GM19438 (cell line): ENCODE measurements around the gene CDX2.
"Not testable (repeated sequence)": the region's sequence is repeated elsewhere in the genome, so short reads cannot be mapped to it uniquely, and the experiment has no call there.

Experiments
- ATAC-seq: cut with Tn5 transposase; IDR thresholded peaks from one replicate; pipeline ENCODE4 v1.9.1; 2021; ENCODE audit warnings: low read depth; ENCODE audit not compliant: unreplicated experiment

Gene CDX2, protein sequence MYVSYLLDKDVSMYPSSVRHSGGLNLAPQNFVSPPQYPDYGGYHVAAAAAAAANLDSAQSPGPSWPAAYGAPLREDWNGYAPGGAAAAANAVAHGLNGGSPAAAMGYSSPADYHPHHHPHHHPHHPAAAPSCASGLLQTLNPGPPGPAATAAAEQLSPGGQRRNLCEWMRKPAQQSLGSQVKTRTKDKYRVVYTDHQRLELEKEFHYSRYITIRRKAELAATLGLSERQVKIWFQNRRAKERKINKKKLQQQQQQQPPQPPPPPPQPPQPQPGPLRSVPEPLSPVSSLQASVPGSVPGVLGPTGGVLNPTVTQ

DNA sequence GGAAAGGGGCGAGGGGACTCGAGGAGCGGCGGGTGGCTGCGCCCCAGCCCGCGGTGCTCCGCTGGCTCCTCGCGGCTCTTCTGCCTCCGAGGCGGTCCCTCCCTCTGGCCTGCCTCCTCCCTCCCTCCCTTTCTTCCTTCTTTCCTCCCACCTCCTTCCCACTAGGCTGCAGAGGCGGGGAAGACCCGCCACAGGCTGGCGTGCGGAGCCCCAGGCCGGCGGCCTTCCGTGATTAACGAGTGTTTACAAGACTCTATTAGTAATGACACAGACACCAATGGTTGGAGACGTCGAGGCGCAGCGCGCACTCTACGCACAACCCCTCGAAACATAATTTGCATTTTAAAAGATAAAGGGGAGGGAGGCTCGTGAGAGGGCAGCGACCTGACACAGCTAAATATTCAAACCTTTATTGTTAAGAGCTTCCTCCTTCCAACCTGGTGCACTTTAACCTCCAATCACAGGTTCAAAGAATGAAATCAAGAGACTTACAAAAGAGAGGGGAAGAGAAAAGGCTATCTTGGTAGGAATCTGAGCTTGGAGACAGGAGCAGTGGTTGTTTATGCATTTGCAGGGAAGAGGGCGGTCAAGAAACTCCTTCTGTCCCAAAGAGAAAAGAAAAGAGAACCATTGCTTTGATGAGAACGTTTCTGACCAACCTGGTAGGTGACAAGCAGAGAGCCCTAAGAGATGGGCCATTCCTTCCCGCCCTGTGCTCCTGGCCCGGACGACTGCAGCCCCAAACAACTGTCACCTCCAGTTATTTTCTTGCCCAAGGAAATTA lies at the start of gene CDX2:
CDX2 (minus strand) TSS at position 234 of the 784 bp plus-strand sequence. CDS start 309 bp downstream, outside the sequence.
- ATAC-seq: no peak

DNA sequence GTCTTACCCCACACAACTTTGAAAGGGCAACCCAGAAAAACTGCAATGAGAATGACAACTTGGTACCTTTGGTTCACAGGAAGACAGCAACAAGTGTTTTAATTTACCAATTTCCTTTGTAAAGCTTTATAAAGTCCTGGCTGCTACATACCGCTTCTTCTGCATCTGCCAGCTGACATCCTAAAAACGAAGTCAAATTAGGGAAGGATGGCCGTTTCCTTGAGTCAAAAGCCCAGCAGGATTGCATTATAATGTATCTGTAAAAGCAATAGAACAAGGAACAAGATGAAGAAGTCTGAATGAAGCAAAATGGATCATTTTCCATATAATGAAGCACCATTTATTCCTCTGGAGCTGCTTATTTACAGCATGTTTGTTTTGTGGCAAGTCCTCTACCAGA lies 45.2 kb upstream of the CDX2 start:
- no peak for ATAC-seq

DNA sequence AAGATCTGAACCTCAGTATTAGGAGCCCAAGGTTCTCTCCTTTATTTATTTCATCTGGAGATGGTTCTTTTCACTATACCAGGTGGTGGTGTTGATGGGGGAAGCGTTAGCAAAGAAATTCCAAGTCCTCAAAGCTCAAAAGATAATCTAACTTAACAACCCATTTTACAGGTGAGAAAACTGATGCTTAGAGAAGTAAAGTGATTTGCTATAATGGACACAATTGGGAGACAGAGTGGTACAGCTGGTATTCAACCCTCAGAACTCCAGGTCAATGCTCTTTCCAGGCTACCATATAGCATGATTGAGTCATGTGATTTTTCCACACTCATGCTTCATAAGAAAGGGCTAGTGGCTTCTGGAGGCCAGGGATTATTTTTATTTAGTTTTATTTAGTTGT lies 44.4 kb upstream of the CDX2 start:
- no peak for ATAC-seq

DNA sequence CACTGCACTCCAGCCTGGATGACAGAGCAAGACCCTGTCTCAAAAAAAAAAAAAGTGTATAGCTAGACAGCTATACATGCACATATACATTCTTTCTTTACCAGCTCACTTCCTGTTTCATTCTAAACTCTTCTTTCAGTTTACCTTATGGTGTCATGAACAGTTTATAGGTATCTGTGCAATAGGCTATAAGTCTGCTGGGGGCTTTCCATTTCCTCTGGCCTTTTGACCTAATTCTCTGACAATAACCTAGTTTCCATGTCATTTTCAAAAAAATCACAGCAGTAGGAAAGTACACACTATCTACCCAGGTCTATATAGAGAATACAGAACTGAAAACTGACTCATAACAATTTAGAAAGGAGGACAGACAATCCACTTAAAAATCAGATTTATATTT lies 43.8 kb upstream of the CDX2 start:
- ATAC-seq: peak; percentile 82

DNA sequence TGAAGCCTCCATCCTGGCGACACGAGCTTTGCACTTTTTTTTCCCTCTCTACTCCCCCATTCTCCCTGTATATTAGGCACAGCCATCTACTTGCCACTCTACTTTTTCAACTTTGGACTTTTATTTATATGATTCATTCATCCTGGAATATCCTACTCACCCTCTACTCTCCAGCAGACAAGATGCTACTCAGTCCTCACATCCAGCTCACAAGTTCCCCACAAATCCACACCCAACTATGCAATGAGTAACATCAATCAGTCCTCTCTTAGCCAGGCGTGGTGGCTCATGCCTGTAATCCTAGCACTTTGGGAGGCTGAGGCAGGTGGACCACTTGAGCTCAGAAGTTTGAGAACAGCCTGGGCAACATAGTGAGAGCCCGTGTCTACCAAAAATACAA lies 43.3 kb upstream of the CDX2 start:
- no peak for ATAC-seq

DNA sequence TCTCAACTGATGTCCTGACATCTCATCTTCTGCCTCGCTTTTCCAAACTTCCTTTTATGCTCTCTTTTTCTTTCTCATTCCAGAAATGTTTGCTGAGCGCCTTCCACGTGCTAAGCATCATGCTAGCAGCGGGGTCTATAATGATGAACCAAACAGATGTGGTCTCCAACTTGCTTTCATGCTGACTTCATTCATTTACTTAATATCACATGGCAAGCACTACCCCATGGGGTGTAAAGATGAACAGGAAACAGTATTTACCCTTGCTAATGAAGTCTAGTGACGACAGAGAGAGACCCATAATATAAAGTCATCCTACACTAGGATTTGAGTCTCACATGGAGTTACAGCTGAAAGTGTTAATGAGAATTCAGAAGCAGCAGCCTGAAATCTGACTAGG lies 40.9 kb upstream of the CDX2 start:
- ATAC-seq: no peak

DNA sequence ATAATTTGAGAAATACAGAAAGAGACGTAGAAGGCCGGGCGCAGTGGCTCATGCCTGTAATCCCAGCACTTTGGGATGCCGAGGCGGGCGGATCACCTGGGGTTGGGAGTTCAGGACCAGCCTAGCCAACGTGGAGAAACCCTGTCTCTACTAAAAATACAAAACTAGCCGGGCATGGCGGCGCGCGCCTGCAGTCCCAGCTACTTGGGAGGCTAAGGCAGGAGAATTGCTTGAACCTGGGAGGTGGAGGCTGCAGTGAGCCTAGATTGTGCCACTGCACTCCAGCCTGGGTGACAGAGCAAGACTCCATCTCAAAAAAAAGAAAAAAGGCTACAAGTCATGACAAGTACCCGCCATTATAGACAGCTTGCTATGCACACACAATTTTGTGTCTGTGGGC lies 35.9 kb upstream of the CDX2 start:
- ATAC-seq: not testable (repeated sequence)

DNA sequence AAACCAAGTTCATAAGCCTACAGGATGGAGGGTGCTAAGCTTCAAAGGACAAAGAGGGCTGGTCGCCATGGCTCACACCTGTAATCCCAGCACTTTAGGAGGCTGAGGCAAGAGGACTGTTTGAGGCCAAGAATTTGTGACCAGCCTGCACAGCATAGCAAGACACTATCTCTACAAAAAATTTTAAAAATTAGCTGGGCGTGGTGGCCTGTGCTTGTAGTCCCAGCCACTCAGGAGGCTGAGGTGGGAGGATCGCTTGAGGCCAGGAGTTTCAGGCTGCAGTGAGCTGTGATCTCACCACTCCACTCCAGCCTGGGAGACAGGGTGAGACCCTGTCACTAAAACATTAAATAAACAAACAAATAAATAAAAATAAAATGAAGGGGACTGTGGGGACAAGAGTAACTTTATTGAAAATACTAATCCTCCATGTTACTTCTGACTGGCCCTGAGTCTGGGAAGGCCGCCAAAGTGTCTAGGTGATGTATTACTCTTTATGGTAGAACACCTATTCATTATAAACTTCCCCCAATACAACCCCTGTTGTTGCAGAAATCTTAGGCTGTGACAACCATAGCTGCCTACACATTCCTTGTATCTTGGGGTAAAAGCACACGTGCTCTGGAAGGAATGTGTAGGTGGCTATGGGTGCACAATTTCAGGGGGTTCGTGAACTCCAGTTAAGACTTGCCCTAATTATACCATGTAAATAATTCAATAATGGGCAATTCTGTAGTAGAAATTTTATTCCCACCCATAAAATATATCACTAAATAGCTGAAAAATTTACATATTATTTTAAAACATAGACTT lies 34.0 kb upstream of the CDX2 start:
- no peak for ATAC-seq

DNA sequence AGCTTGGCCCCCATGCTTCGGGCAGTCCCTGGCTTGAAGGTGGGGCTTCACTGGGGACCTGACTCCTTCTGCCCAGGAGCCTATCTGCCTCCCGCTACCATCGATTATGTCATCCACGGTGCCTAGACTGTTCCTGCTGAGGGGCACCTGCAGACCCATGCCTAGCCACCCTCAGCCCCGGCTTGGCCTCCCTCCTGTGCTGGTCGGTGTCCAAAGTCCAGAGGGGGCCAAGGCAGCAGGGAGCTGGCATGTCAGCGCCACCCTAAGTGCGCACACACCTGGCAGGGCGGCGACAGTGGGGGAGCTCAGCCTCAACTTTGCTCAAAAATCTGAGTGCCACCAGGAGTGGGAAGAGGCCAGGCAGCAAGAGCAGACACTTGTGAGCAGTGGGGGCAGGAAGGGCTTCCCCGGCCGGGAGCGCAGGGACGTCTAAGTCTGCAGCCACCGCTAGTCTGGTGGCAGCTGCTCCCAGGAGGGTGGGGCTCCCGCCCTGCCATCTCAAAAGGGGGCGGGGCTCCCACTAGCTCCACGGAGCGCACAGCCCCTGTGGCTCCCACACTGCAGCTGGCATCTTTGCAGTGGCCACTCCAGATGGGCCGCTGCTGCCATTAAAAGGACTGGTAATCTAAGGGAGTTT lies 32.8 kb upstream of the CDX2 start:
- no peak for ATAC-seq

DNA sequence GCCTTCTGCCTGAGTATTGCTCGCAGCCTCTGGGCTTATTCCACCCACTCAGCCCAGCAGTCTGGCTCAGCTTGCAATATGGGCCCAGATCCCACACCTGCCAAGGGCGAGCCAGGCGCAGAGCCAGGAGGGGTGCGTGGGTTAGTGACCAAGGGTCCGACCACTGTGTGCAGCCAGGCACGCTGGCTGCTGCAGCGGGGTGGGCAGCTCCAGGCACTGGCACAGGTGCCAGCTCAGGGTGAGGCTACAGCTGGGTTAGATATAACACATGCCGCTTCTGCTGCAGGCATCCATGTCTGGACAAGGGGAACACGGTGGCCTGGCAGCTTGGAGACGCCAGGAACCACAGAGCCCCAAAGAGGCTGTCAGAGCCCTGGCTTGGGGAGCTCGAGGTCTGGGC lies 31.9 kb upstream of the CDX2 start:
- no peak for ATAC-seq

DNA sequence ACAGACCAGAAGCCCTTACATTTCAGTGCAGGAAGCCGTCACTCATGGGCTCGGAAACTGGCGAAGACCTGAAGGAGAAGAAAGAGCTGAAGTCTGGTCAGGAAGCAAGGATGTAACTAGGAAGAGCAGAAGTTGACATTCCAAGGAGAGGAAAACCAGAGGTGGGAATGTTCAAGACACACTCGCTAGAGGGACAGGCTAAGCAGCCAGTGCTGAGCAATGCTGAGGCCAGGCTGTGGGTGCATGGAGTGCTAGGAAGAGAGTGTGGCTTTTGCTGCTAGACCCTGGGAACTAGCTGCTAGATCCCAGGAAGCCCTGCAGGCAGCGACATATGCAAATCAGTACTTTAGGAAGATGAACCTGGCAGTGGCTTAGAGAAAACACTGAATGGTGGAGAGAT lies 31.5 kb upstream of the CDX2 start:
- ATAC-seq: no peak

DNA sequence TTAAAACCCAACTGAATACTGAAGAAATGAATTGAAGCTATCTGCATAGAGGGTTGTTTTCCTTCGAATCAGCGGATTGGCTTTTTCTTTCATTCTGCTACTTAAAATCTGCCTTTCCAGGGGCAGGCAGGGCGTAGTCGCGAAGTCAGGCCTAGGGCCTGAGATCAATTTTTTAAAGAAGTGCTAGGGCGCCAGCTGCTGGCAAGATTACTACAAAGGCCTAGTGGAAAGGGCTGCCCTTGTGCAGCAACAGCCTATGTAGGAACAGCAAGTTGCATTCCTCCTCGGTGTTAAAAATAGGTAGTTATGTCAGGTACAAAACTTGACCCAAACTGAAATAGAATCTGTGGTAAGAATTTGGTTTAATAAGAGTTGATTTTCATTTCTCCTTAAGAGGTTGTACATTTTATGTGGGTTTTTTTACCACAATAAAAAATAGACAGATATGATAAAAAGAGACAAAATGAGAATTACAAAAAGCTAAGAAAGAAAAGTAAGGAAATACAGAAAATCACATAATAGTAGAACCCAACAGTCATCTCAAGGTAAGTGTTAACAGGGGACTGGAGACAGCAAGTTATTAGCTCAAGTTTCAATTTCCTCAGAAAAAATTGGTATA lies 28.9 kb upstream of the CDX2 start:
- ATAC-seq: no peak

DNA sequence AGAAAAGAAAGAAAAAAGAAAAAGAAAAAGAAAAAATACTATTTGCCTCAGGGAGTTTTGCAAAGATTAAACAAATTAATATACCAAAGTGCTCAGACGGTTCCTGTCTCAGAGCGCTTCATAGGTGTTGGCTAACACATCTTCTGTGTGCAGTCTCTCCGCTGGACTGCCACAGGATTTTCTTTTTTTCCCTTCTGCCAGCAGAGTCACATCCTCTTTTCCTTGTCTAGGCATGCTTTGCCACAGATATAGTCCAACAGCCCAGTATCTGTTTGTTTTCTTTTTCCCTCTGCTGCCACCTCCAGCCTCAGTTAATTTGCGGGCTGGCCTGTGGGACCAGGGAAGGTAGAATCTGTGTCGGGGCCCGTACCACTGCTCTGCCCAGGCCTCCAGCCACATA lies 22.8 kb upstream of the CDX2 start:
- no peak for ATAC-seq

DNA sequence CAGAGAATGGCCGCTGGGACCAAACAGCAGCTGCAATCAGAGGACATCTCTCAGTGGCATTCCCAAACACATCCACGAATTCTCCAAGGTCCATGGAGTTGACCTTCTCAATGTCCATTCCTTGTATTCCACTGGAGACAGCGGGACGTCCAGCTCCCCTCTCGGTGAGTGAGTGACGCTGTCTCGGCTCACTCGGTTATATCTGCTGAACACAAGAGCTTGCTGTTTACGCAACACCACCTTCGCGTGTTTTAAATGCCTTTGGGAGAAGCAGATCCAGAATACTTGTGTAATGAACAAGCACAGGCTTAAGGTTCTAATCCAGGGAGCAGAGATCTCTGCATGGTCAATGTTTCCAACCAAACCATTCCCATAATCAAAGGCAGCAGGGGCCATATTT lies 19.4 kb upstream of the CDX2 start, which contains the start of gene URAD:
URAD (minus strand) TSS at position 174 of the 400 bp plus-strand sequence; CDS start at position 118, 56 bp downstream.
- no peak for ATAC-seq

DNA sequence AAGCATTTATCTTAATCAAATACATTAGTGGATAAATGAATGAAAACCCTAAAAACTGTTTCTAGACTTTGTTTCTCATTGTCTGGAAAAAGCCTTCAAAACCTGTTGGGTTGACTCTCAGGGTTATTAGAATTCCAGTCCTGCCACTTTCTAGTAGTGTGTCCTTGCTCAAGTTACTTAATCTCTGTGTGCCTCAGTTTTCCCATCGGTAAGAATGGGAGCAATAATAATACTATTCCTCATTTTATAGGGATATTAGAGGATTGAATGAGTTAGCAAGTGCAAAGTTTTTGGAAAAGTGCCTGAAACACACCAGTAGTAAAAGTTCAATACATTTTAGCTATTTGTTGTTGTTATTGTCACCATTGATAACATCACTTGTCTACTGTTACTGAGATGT lies 16.5 kb upstream of the CDX2 start:
- ATAC-seq: no peak

DNA sequence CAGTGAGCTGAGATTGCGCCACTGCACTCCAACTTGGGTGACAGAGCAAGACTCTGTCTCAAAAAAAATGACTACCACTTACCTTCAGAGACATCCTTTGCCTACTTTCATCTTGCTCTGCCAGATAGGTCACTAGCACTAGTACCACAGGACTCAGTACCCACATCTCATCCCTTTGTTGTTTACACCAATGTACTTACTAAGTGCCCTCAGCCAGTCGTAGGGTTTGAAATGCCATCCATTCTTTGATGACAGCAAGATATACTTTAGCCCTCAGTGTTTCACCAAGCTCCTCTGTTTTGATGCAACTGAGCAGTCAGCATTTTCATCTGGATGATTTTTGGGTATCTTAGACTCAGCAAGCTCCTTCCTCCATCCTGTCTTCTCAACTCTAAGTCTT lies 13.2 kb upstream of the CDX2 start:
- ATAC-seq: no peak

DNA sequence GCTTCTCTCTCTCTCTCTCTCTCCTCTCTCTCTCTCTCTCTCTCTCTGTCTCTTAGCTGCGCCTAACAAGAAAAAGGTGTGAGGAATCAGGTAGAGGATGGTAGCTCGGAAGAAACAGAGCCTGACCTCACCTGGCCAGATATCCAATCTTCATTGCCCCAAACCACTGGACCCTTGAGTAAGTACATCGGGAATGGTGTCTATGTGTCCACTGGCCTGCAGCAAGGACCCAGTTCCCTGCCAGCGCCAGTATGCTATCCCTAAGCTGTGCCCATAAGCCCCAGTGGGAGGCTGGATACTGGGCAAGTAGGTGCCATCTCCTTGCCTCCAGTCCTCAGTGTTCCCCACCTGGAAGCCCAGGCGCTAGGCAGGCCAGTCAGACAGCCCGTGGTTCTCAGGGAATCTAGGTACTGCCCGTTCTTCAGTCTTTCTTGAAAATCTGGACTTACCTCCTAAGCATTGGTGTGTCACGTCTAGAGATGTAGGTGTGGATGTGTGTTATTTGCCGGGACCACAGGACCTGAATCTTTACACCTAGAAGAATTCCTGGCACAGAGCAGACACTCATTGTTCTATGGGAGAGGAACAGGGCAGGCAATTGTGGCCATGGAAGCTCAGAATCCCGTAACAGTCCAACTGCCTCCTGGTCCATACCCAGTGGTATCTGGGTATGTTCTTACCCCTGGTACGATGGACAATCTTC lies 12.0 kb upstream of the CDX2 start:
- no peak for ATAC-seq

DNA sequence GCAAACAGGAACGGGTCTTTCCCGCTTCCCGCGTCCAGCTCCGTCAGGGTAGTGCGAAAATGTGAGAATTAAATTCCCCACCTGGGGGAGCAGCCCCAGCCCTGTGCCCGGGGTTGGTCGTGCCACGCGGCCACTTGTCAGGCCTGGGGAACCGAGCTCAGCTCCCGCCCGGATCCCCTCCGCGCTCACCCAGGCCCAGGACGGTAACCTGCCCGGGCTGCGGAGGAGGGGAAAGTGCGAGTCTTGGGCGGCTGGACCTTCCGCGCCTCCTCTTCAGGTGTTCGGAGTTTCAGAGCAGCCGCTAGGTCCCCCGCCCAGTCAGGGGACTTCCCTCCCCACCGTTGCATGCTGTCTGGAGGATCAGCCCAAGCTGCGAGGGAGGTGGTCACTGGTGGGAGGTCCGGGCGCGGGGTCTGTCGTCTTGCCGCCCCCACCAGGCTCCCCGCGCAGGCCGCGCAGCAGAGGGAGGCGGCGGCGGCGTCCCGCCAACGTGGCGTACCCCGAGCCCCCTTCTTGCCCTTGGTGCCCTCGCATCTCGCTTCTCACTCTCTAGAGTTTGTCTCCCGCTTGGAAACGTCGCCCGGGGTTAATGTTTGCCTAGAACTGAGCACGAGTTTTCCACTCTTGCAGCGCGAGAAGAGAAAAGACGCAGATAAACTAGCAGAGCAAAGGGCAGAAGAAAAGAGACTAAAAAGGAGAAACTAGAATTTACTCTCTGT lies 11.3 kb upstream of the CDX2 start:
- ATAC-seq: no peak

DNA sequence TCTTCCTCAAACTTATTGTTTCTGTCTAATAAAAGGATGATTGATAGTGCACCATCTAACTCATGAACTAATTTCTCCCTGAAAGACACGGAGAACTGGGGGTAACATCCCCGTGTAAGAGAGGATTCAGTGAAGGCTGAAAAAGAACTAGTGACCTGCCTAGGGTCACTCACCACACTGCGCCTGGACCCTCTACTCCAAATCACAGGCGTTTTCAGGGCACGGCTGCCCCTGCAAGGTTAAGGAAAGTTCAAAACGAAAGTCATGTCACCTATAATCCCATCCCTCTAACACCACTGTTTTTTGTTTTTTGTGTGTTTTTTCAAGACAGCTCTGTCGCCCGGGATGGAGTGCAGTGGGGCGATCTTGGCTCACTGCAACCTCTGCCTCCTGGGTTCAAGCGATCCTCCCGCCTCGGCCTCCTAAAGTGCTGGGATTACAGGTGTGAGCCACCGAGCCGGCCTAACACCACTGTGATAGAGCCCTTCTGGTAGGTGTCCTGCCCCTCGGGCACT lies 10.7 kb upstream of the CDX2 start:
- no peak for ATAC-seq
